ENCODE measurements around the gene LETM1.

- TF ChIP-seq CTCF (IDR thresholded peaks at IDR 0.05 in 2 of 3, conservative IDR thresholded peaks at IDR 0.05 in 1 of 3; ENCODE audit: borderline replicate concordance in 1 of 3, insufficient read depth in 1 of 3, low read depth in 2 of 3, low read length in 2 of 3) (no peak), EZH2phosphoT487 (IDR thresholded peaks at IDR 0.05; ENCODE audit: borderline replicate concordance) (no peak), POLR2A (IDR thresholded peaks at IDR 0.05; ENCODE audit: borderline replicate concordance, extremely low read depth, insufficient read depth, insufficient read length) (peak; percentile 65)
Observed at GRCh38 chr4:1870578-1871443, 14.9 kb upstream of the LETM1 start, which contains the start of gene NSD2.
